ENCODE measurements around the gene CACTIN. TPM values are rescaled to one million over a fixed set of nuclear protein-coding genes. Genes with fewer than 3 reads are reported as not detected.
A peak's percentile ranks its signal among the peaks of the same experiment; 100 is the strongest.

The CACTIN gene
- total and polyA plus RNA-seq, 2 of the 8 experiments (the other 6 are each of a cell fraction or from before 2014, with no cell fraction given) = 25.8 to 29.9 TPM

GRCh38 chr19:3573162-3573857 is 53.3 kb downstream of the CACTIN start:
- no peaks in the 10 kb centered on the region for H3K27me3 ChIP-seq (replicated peaks in 1 of 4; ENCODE audit: control insufficient read depth in 3 of 4, extremely low read depth in 1 of 4, insufficient read depth in 3 of 4, low read length in 3 of 4)
- H3K27ac ChIP-seq (ENCODE audit: low read depth, low read length) = peak overlapping the region; percentile 51; the same call in 1 of the 2 replicates
- H3K18ac ChIP-seq (ENCODE audit: extremely low read depth, low read length) = peak overlapping the region; percentile 32; the same call in 1 of the 2 replicates
- H3K9me3 ChIP-seq (ENCODE audit: insufficient read depth in 2 of 2, low read depth in 1 of 2, low read length in 1 of 2) = no peaks in the 10 kb centered on the region
- H3K4me1 ChIP-seq (replicated peaks in 1 of 4; ENCODE audit: control insufficient read depth in 3 of 4, insufficient read depth in 4 of 4, low read length in 3 of 4) = peaks cover 3 to 15% (median 12%) of the 10 kb centered on the region in 4 experiments; a peak in 6 of 7 replicates
- H2BK20ac ChIP-seq (ENCODE audit: low read length) = no peak overlapping the region
- H4K91ac ChIP-seq (replicated peaks; ENCODE audit: insufficient read length, low read length) = no peak overlapping the region
- ChIA-PET POLR2A (ENCODE audit: partially characterized antibody) (interaction anchor here (0.6 to 2.2 kb wide), 6 partner anchors 14 to 412 kb away, joined by 3 to 5 read pairs (median 3); partner anchors contain the start of genes EEF2 and MFSD12), CTCF (ENCODE audit: partially characterized antibody) (interaction anchor here (0.7 to 6.6 kb wide), 5 partner anchors 18 to 94 kb away, joined by 3 to 51 read pairs (median 3); no protein-coding TSS in a partner anchor)
- no peak overlapping the region for H2BK12ac ChIP-seq (ENCODE audit: low read depth, low read length)
- H4K20me1 ChIP-seq (replicated peaks in 1 of 2; ENCODE audit: control insufficient read depth in 1 of 2, insufficient read depth in 2 of 2, low read length in 2 of 2) = peaks cover 3 to 8% of the 10 kb centered on the region in 2 experiments
- peak overlapping the region; percentile 69 for H3K4ac ChIP-seq (replicated peaks; ENCODE audit: insufficient read length, low read depth, low read length)
- H3K14ac ChIP-seq (ENCODE audit: insufficient read length) = no peak overlapping the region
- H2AK5ac ChIP-seq (ENCODE audit: low read depth, low read length) = no peak overlapping the region
- H3K36me3 ChIP-seq (ENCODE audit: control insufficient read depth in 2 of 4, insufficient read depth in 4 of 4, low read length in 3 of 4) = no peaks in the 10 kb centered on the region
- H3K9ac ChIP-seq (replicated peaks in 1 of 4; ENCODE audit: extremely low read depth in 1 of 4, low read depth in 3 of 4, low read length in 3 of 4) = peak overlapping the region in 3 of 4 experiments; percentile 42 to 60 (median 56); a peak in 5 of 7 replicates
- H3K79me1 ChIP-seq (ENCODE audit: low read depth, low read length) = no peaks in the 10 kb centered on the region
- H3K56ac ChIP-seq (replicated peaks; ENCODE audit: insufficient read length, low read depth, low read length) = no peak overlapping the region
- TF ChIP-seq SRF (IDR thresholded peaks at IDR 0.05; ENCODE audit: low read depth, low read length) = no peak
- peak; percentile 46; the same call in 1 of the 2 replicates for TF ChIP-seq BACH1 (IDR thresholded peaks at IDR 0.05; ENCODE audit: low read length)
- TF ChIP-seq CEBPB (IDR thresholded peaks at IDR 0.05; ENCODE audit: low read depth, low read length) = no peak
- TF ChIP-seq YY1 (IDR thresholded peaks at IDR 0.05; ENCODE audit: low read depth, low read length) = peak; percentile 43; the same call in 1 of the 2 replicates
- TF ChIP-seq FOSL1 (IDR thresholded peaks at IDR 0.05; ENCODE audit: insufficient read depth, low read depth, low read length) = no peak
- TF ChIP-seq HDAC6 (IDR thresholded peaks at IDR 0.05; ENCODE audit: low read depth, low read length) = no peak
- peak; percentile 13; the same call in 1 of the 2 replicates for TF ChIP-seq PHF8 (conservative IDR thresholded peaks at IDR 0.05; ENCODE audit: low read depth, low read length)
- peak in 1 of 2 experiments; percentile 47; a peak in 1 of 4 replicates for TF ChIP-seq HDAC2 (IDR thresholded peaks at IDR 0.05; ENCODE audit: borderline replicate concordance in 1 of 2, low read depth in 2 of 2, low read length in 2 of 2)
- peak; percentile 48 for TF ChIP-seq KDM4A (IDR thresholded peaks at IDR 0.05; ENCODE audit: low read depth, low read length, severe bottlenecking)
- no peak overlapping the region for H3K23ac ChIP-seq (ENCODE audit: insufficient read length)
- no peak overlapping the region for H2AFZ ChIP-seq (ENCODE audit: low read length)
- WGBS, 2 experiments (ENCODE audit: extremely low coverage in 1 of 2, insufficient coverage in 1 of 2, insufficient read length in 1 of 2, insufficient replicate concordance in 2 of 2, low coverage in 1 of 2, low lambda C conversion rate in 2 of 2, missing lambda C conversion rate in 1 of 2) = 1% methylated on average over 30 of the region's 60 CpGs; no CpG with 5 or more reads in 1 of the 2 experiments
- H3K79me2 ChIP-seq (ENCODE audit: control insufficient read depth in 1 of 2, insufficient read depth in 2 of 2, low read length in 2 of 2) = no peaks in the 10 kb centered on the region
- H3K4me2 ChIP-seq (ENCODE audit: insufficient read depth in 1 of 2, low read depth in 2 of 2, low read length in 2 of 2) = peak overlapping the region; percentile 70 to 77
- H2BK120ac ChIP-seq (replicated peaks; ENCODE audit: low read depth, low read length) = no peak overlapping the region
- H2BK15ac ChIP-seq (ENCODE audit: low read length) = no peak overlapping the region
- H3K4me3 ChIP-seq (ENCODE audit: extremely low read depth in 1 of 4, insufficient read depth in 2 of 4, low read depth in 3 of 4, low read length in 4 of 4) = peak overlapping the region; percentile 66 to 97 (median 82)
- peak overlapping the region; percentile 24; the same call in 1 of the 2 replicates for H2BK5ac ChIP-seq (ENCODE audit: low read depth, low read length)
- H4K5ac ChIP-seq (ENCODE audit: insufficient read length, low read depth, low read length) = no peak overlapping the region
- peak in 1 of 2 experiments; percentile 73 for DNase-seq (ENCODE audit: low read depth in 1 of 2, low spot score in 2 of 2)
- H3K23me2 ChIP-seq (ENCODE audit: low read depth, low read length) = peaks cover 21% of the 10 kb centered on the region; the same call in 1 of the 2 replicates
- no peak overlapping the region for H4K8ac ChIP-seq (ENCODE audit: extremely low read depth, insufficient read depth, low read length)
- FAIRE-seq = no peak
